Neuronal stem cell (in vitro differentiated cells): ENCODE data around the gene CTDSP2.
"Not testable (repeated sequence)": the region's sequence is repeated elsewhere in the genome, so short reads cannot be mapped to it uniquely, and the experiment has no call there.

ENCODE experiments used
- DNase-seq: peaks from one replicate; pipeline ENCODE4 v3.0.0-alpha.2; 2013; ENCODE audit warnings: low spot score
- H2AFZ ChIP-seq: one replicate; pipeline ENCODE4 v1.6.1; 2013; ENCODE audit warnings: mild to moderate bottlenecking, low read length, inconsistent platforms
- H2AK5ac ChIP-seq: 2 replicates; pipeline ENCODE4 v1.6.1; 2013; ENCODE audit warnings: low read depth, mild to moderate bottlenecking, inconsistent platforms, low read length, moderate library complexity, mixed read lengths
- H2BK120ac ChIP-seq: 2 replicates; pipeline ENCODE4 v1.6.1; 2013; ENCODE audit warnings: low read depth, mild to moderate bottlenecking, inconsistent platforms, low read length, moderate library complexity, mixed read lengths
- H2BK12ac ChIP-seq: one replicate; pipeline ENCODE4 v1.6.1; 2013; ENCODE audit warnings: low read length, inconsistent platforms
- H2BK15ac ChIP-seq: 2 replicates; pipeline ENCODE4 v1.6.1; 2013; ENCODE audit warnings: mild to moderate bottlenecking, low read length, inconsistent platforms, mixed read lengths
- H2BK5ac ChIP-seq: one replicate; pipeline ENCODE4 v1.6.1; 2013; ENCODE audit warnings: inconsistent platforms, mild to moderate bottlenecking, low read length, moderate library complexity
- H3K14ac ChIP-seq: one replicate; pipeline ENCODE4 v1.6.1; 2013; ENCODE audit warnings: low read length, inconsistent platforms
- H3K18ac ChIP-seq: 2 replicates; pipeline ENCODE4 v1.6.1; 2013; ENCODE audit warnings: low read length, inconsistent platforms
- H3K23ac ChIP-seq: 2 replicates; pipeline ENCODE4 v1.6.1; 2013; ENCODE audit warnings: low read depth, mild to moderate bottlenecking, mixed read lengths, low read length, inconsistent platforms; ENCODE audit not compliant: poor library complexity
- H3K27ac ChIP-seq: replicated peaks from 3 replicates; pipeline ENCODE4 v1.5.1; 2013; ENCODE audit warnings: low read length, inconsistent platforms
- H3K27me3 ChIP-seq, 3 experiments: 2 replicates each; pipeline ENCODE4 v1.6.1; 2013; ENCODE audit warnings: low read length in 3 of 3, mild to moderate bottlenecking in 2 of 3, inconsistent platforms in 1 of 3, low read depth in 1 of 3, mixed read lengths in 1 of 3, moderate library complexity in 1 of 3; ENCODE audit not compliant: control insufficient read depth in 3 of 3, insufficient read depth in 3 of 3
- H3K36me3 ChIP-seq, 2 donors: replicated peaks in 1 of 2; 2 replicates each; pipeline ENCODE4 v1.6.1; 2013; ENCODE audit warnings: low read length in 2 of 2; ENCODE audit not compliant: control insufficient read depth in 2 of 2, insufficient read depth in 2 of 2
- H3K4ac ChIP-seq: 2 replicates; pipeline ENCODE4 v1.6.1; 2013; ENCODE audit warnings: inconsistent platforms, mild to moderate bottlenecking, low read length, moderate library complexity
- H3K4me1 ChIP-seq, 2 donors: 1 replicate in 1 of 2; 2 replicates in 1 of 2; pipeline ENCODE4 v1.6.1; 2013; ENCODE audit warnings: low read length in 2 of 2, low read depth in 1 of 2; ENCODE audit not compliant: control insufficient read depth in 2 of 2, insufficient read depth in 1 of 2
- H3K4me2 ChIP-seq: one replicate; pipeline ENCODE4 v1.6.1; 2013; ENCODE audit warnings: mild to moderate bottlenecking, low read length, inconsistent platforms; ENCODE audit not compliant: insufficient read depth, poor library complexity, severe bottlenecking
- H3K4me3 ChIP-seq, 2 donors: 2 replicates each; pipeline ENCODE4 v1.5.1; 2013; ENCODE audit warnings: low read length in 2 of 2, mild to moderate bottlenecking in 2 of 2, inconsistent platforms in 1 of 2, moderate library complexity in 1 of 2
- H3K79me1 ChIP-seq: one replicate; pipeline ENCODE4 v1.6.1; 2013; ENCODE audit warnings: low read depth, mild to moderate bottlenecking, inconsistent platforms, low read length, moderate library complexity
- H3K9ac ChIP-seq: one replicate; pipeline ENCODE4 v1.6.1; 2013; ENCODE audit warnings: mild to moderate bottlenecking, low read depth, low read length, inconsistent platforms; ENCODE audit not compliant: poor library complexity
- H3K9me3 ChIP-seq, 2 donors: replicated peaks in 1 of 2; 2 replicates each; pipeline versions ENCODE3 to v1.6.1; 2013; ENCODE audit warnings: low read length in 2 of 2, mild to moderate bottlenecking in 2 of 2, inconsistent platforms in 1 of 2, low read depth in 1 of 2, mixed read lengths in 1 of 2, moderate library complexity in 1 of 2; ENCODE audit not compliant: control insufficient read depth in 2 of 2, insufficient read depth in 1 of 2
- H4K8ac ChIP-seq: one replicate; pipeline ENCODE4 v1.6.1; 2013; ENCODE audit warnings: low read depth, mild to moderate bottlenecking, inconsistent platforms, low read length, moderate library complexity
- H4K91ac ChIP-seq: one replicate; pipeline ENCODE4 v1.6.1; 2013; ENCODE audit warnings: low read length, low read depth, mild to moderate bottlenecking, inconsistent platforms; ENCODE audit not compliant: poor library complexity
- WGBS, 2 donors: extraction: QIAGEN DNeasy Blood & Tissue Kit; methylation state at CpG; one replicate each; pipeline ENCODE4 v1.1.7; 2013; ENCODE audit warnings: missing lambda C conversion rate in 2 of 2, mixed read lengths in 1 of 2; ENCODE audit not compliant: insufficient read length in 2 of 2, insufficient replicate concordance in 1 of 2; ENCODE audit errors: extremely low coverage in 2 of 2; 5-methylcytosine and 5-hydroxymethylcytosine counted together

The CTDSP2 gene

GRCh38 chr12:57821474-57822214 lies 24.9 kb downstream of the CTDSP2 start:
- Histone ChIP-seq H2BK12ac (no peak overlapping the region), H3K4ac (no peak overlapping the region), H3K23ac (no peak overlapping the region), H4K91ac (no peak overlapping the region), H3K4me2 (no peak overlapping the region), H3K4me1 (no peaks in the 10 kb centered on the region), H3K9ac (no peak overlapping the region), H2AFZ (no peak overlapping the region), H2BK15ac (no peak overlapping the region), H3K27me3 (no peaks in the 10 kb centered on the region), H2BK120ac (no peak overlapping the region), H2BK5ac (no peak overlapping the region), H3K18ac (no peak overlapping the region), H4K8ac (no peak overlapping the region), H3K9me3 (no peaks in the 10 kb centered on the region), H3K27ac (no peak overlapping the region), H3K36me3 (peaks cover 44 to 88% of the 10 kb centered on the region in 2 donors), H3K79me1 (no peaks in the 10 kb centered on the region), H3K4me3 (no peak overlapping the region), H3K14ac (no peak overlapping the region), H2AK5ac (no peak overlapping the region)
- no CpG with 5 or more reads among the region's 10 CpGs for WGBS, 2 donors
- DNase-seq = no peak

GRCh38 chr12:57821015-57821414 lies 25.5 kb downstream of the CTDSP2 start:
- not testable (repeated sequence) for H3K4me3 ChIP-seq, H4K91ac ChIP-seq, DNase-seq, H3K9me3 ChIP-seq, H2BK120ac ChIP-seq, H2BK12ac ChIP-seq, H3K14ac ChIP-seq, H3K4me1 ChIP-seq, H2BK5ac ChIP-seq, H3K4ac ChIP-seq, H3K27ac ChIP-seq, H3K9ac ChIP-seq, H3K23ac ChIP-seq, H3K27me3 ChIP-seq, H2AFZ ChIP-seq, H4K8ac ChIP-seq, H3K4me2 ChIP-seq, H2AK5ac ChIP-seq, H2BK15ac ChIP-seq, H3K79me1 ChIP-seq, H3K18ac ChIP-seq
- peaks cover 38 to 85% of the 10 kb centered on the region in 2 donors for H3K36me3 ChIP-seq
- no CpG with 5 or more reads among the region's 5 CpGs for WGBS, 2 donors

GRCh38 chr12:57820119-57820518 lies 26.4 kb downstream of the CTDSP2 start:
- peaks cover 32 to 78% of the 10 kb centered on the region in 2 donors for H3K36me3 ChIP-seq
- WGBS, 2 donors = no CpG with 5 or more reads among the region's 8 CpGs
- not testable (repeated sequence) for H3K9me3 ChIP-seq

GRCh38 chr12:57817990-57818331 lies 28.6 kb downstream of the CTDSP2 start:
- not testable (repeated sequence) for H3K79me1 ChIP-seq, H3K9me3 ChIP-seq, H3K27me3 ChIP-seq, H3K27ac ChIP-seq, H2BK12ac ChIP-seq, H2AFZ ChIP-seq, H2BK15ac ChIP-seq, H3K23ac ChIP-seq, DNase-seq, H3K14ac ChIP-seq, H3K9ac ChIP-seq, H4K8ac ChIP-seq, H3K4ac ChIP-seq, H3K4me1 ChIP-seq, H3K18ac ChIP-seq, H3K4me3 ChIP-seq, H3K4me2 ChIP-seq, H2BK120ac ChIP-seq, H2AK5ac ChIP-seq, H4K91ac ChIP-seq
- Histone ChIP-seq H3K36me3 (peaks cover 13 to 56% of the 10 kb centered on the region in 2 donors), H2BK5ac (peak overlapping the region; percentile 54)
- no CpG with 5 or more reads among the region's 3 CpGs for WGBS, 2 donors

More at GRCh38 chr12:57820119-57820518, 26.4 kb downstream of the CTDSP2 start:
- not testable (repeated sequence) for DNase-seq, H2AFZ ChIP-seq, H3K4me2 ChIP-seq, H3K4me3 ChIP-seq, H3K79me1 ChIP-seq, H4K8ac ChIP-seq, H3K14ac ChIP-seq, H4K91ac ChIP-seq, H3K18ac ChIP-seq, H3K4ac ChIP-seq, H3K23ac ChIP-seq, H2BK5ac ChIP-seq, H3K4me1 ChIP-seq, H2BK15ac ChIP-seq, H2AK5ac ChIP-seq, H3K27me3 ChIP-seq, H2BK120ac ChIP-seq, H3K27ac ChIP-seq, H3K9ac ChIP-seq, H2BK12ac ChIP-seq
